Raji (cell line): Measurements from ENCODE around the gene THTPA.

Experiments used
- POLR2A ChIP-seq: IDR thresholded peaks from 2 replicates; pipeline ENCODE4 v1.6.1; 2011; ENCODE audit warnings: low read depth, low read length, control low read depth; ENCODE audit not compliant: insufficient read depth

The THTPA gene

GRCh38 chr14:23558346-23559009 lies 2.4 kb downstream of the THTPA start:
- no peak for TF ChIP-seq POLR2A

- 0 out of 2 replicates have a peak, but pooled peaks have one; percentile 17 for TF ChIP-seq POLR2A
These were observed 3.2 kb downstream of the THTPA start for GRCh38 chr14:23559010-23559925.

GRCh38 chr14:23559926-23560520 lies 4.0 kb downstream of the THTPA start:
- 0 out of 2 replicates have a peak, but pooled peaks have one; percentile 1 for TF ChIP-seq POLR2A

GRCh38 chr14:23561259-23561658 lies 5.2 kb downstream of the THTPA start:
- peak; percentile 42; the same call in 1 of the 2 replicates for TF ChIP-seq POLR2A

- no peak for TF ChIP-seq POLR2A
These were observed 6.1 kb downstream of the THTPA start for GRCh38 chr14:23561873-23562821.

- 0 out of 2 replicates have a peak, but pooled peaks have one; percentile 18 for TF ChIP-seq POLR2A
These were observed 6.9 kb downstream of the THTPA start for GRCh38 chr14:23562822-23563472.

- peak; percentile 4; the same call in 1 of the 2 replicates for TF ChIP-seq POLR2A
These were observed 7.6 kb downstream of the THTPA start for GRCh38 chr14:23563473-23564180.

- TF ChIP-seq POLR2A: 0 out of 2 replicates have a peak, but pooled peaks have one; percentile 8
These were observed 8.2 kb downstream of the THTPA start for GRCh38 chr14:23564181-23564812.

GRCh38 chr14:23564876-23565275 lies 8.8 kb downstream of the THTPA start:
- TF ChIP-seq POLR2A: no peak

- TF ChIP-seq POLR2A: 0 out of 2 replicates have a peak, but pooled peaks have one; percentile 9
These were observed 9.6 kb downstream of the THTPA start for GRCh38 chr14:23565626-23566025.

- no peak for TF ChIP-seq POLR2A
These were observed 10.2 kb downstream of the THTPA start for GRCh38 chr14:23566112-23566777.

GRCh38 chr14:23566778-23567185 lies 10.7 kb downstream of the THTPA start:
- no peak for TF ChIP-seq POLR2A
